Gastrocnemius medialis (tissue), 4 donors: Measurements from ENCODE around the gene LAMA2.

Experiments
- CTCF ChIP-seq, 5 experiments: fragments of 450-650 bp in 3 of 5; fragments of 200-600 bp in 2 of 5; sonication (generic) in 2 of 5; IDR thresholded peaks in 4 of 5; conservative IDR thresholded peaks in 1 of 5; 1 replicate in 4 of 5; 2 replicates in 1 of 5; pipeline ENCODE4 v1.5.1; 2016 to 2019; ENCODE audit warnings: antibody characterized with exemption in 5 of 5, mild to moderate bottlenecking in 3 of 5, moderate library complexity in 3 of 5
- POLR2A ChIP-seq, 2 donors: fragments of 450-650 bp; IDR thresholded peaks; one replicate each; pipeline ENCODE4 v1.6.1; 2017; ENCODE audit warnings: antibody characterized with exemption in 2 of 2, mild to moderate bottlenecking in 2 of 2, moderate library complexity in 2 of 2

- no peak for TF ChIP-seq CTCF (IDR thresholded peaks at IDR 0.05 in 4 of 5, conservative IDR thresholded peaks at IDR 0.05 in 1 of 5)
- TF ChIP-seq POLR2A (IDR thresholded peaks at IDR 0.05): no peak
These were observed 172.9 kb downstream of the LAMA2 start for GRCh38 chr6:129055796-129056195.
